ENCODE data around the gene KIF25.

The KIF25 gene

DNA sequence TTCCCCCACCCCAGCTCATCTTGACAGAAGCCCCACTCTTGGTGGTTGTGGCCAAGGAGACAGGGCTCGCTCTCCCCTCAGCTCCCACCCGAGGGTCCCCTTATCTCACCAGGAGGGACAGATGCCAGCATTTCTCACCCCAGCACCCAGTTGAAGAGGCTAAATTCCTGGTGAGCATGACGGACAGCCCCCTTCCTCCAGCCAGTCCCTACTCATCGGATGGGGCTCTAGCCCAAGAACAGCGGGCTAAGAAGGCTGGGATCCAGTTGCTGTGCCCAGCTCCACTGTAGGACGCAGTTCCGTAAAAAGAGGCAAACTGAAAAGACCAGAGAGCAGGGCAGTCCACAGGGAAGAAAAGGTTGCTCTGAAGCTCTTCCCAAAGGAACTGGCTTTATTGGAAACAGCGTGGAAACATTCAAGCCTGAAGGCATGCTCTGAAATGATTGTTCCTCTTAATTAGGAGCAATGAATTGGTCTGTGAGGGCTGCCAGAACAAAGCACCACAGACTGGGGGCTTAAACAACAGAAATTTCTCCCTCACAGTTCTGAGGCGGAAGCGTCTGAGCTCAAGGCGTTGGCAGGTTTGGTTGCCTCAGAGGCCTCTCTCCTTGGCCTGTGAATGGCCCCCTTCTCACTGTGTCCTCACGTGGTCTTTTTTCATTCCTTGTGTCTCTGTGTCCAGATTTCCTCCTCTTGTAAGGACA lies 17.9 kb upstream of the KIF25 start:
- H3K4me1 ChIP-seq (ENCODE audit: control extremely low read depth in 1 of 4, control insufficient read depth in 4 of 4, insufficient read depth in 4 of 4, low read length in 3 of 4) = no peaks in the 10 kb centered on the region
- 96% methylated on average over 12 of the region's 12 CpGs for WGBS (ENCODE audit: insufficient coverage)
- ChIA-PET CTCF (no interaction called here), POLR2A (no interaction called here)
- H3K9me3 ChIP-seq (ENCODE audit: control extremely low read depth in 1 of 5, control insufficient read depth in 4 of 5, insufficient read depth in 2 of 5, low read depth in 1 of 5, low read length in 4 of 5) = no peaks in the 10 kb centered on the region
- H3K4me3 ChIP-seq (ENCODE audit: control insufficient read depth in 1 of 7, extremely low read depth in 1 of 7, insufficient read depth in 4 of 7, low read depth in 2 of 7, low read length in 6 of 7) = no peak overlapping the region
- H3K27ac ChIP-seq (ENCODE audit: insufficient read depth in 1 of 2, low read depth in 1 of 2, low read length in 2 of 2, poor library complexity in 1 of 2, severe bottlenecking in 2 of 2) = no peak overlapping the region
- DNase-seq = no peak
- no peaks in the 10 kb centered on the region for H3K27me3 ChIP-seq (replicated peaks in 2 of 5; ENCODE audit: control insufficient read depth in 4 of 5, insufficient read depth in 5 of 5, low read length in 4 of 5)
- H3K36me3 ChIP-seq (ENCODE audit: control insufficient read depth in 4 of 4, insufficient read depth in 4 of 4, low read length in 3 of 4) = no peaks in the 10 kb centered on the region

GRCh38 chr6:167980911-167981580 lies 16.4 kb upstream of the KIF25 start:
- 60% methylated on average over 2 of the region's 3 CpGs for WGBS (ENCODE audit: insufficient coverage)
- Histone ChIP-seq H3K27me3 (replicated peaks in 2 of 5; ENCODE audit: control insufficient read depth in 4 of 5, insufficient read depth in 5 of 5, low read length in 4 of 5) (no peaks in the 10 kb centered on the region), H3K27ac (ENCODE audit: insufficient read depth in 1 of 2, low read depth in 1 of 2, low read length in 2 of 2, poor library complexity in 1 of 2, severe bottlenecking in 2 of 2) (no peak overlapping the region), H3K4me1 (ENCODE audit: control extremely low read depth in 1 of 4, control insufficient read depth in 4 of 4, insufficient read depth in 4 of 4, low read length in 3 of 4) (no peaks in the 10 kb centered on the region), H3K4me3 (ENCODE audit: control insufficient read depth in 1 of 7, extremely low read depth in 1 of 7, insufficient read depth in 4 of 7, low read depth in 2 of 7, low read length in 6 of 7) (no peak overlapping the region), H3K9me3 (ENCODE audit: control extremely low read depth in 1 of 5, control insufficient read depth in 4 of 5, insufficient read depth in 2 of 5, low read depth in 1 of 5, low read length in 4 of 5) (no peaks in the 10 kb centered on the region), H3K36me3 (ENCODE audit: control insufficient read depth in 4 of 4, insufficient read depth in 4 of 4, low read length in 3 of 4) (no peaks in the 10 kb centered on the region)
- ChIA-PET POLR2A (no interaction called here), CTCF (interaction anchor here (0.9 kb wide), 1 partner anchor 11 kb away, joined by 3 read pairs; no protein-coding TSS in a partner anchor)
- no peak for DNase-seq

DNA sequence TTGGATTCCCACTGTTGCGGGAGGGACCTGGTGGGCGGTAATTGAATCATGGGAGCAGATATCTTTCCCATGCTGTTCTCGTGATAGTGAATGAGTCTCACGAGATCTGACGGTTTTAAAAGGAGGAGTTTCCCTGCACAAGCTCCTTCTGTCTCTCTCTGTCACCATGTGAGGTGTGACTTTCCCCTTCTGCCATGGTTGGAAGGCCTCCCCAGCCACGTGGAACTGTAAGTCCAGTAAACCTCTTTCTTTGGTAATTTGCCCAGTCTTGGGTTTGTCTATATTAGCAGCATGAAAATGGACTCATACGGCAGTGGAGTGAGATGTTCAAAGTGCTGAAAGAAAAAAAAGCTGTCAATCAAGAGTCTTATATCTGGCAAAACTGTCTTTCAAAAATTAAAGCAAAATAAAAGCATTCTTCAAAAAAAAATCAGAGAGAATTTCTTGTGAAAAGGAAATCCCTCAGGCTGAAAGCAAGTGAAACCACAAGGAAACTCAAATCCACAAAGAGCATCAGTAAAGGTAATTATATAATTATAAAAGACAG lies 15.5 kb upstream of the KIF25 start:
- H3K36me3 ChIP-seq (ENCODE audit: control insufficient read depth in 4 of 4, insufficient read depth in 4 of 4, low read length in 3 of 4) = no peaks in the 10 kb centered on the region
- peaks cover 0 to 2% (median 0%) of the 10 kb centered on the region in 5 experiments for H3K27me3 ChIP-seq (replicated peaks in 2 of 5; ENCODE audit: control insufficient read depth in 4 of 5, insufficient read depth in 5 of 5, low read length in 4 of 5)
- ChIA-PET POLR2A (no interaction called here), CTCF (no interaction called here)
- H3K4me3 ChIP-seq (ENCODE audit: control insufficient read depth in 1 of 7, extremely low read depth in 1 of 7, insufficient read depth in 4 of 7, low read depth in 2 of 7, low read length in 6 of 7) = no peak overlapping the region
- no peaks in the 10 kb centered on the region for H3K4me1 ChIP-seq (ENCODE audit: control extremely low read depth in 1 of 4, control insufficient read depth in 4 of 4, insufficient read depth in 4 of 4, low read length in 3 of 4)
- DNase-seq = no peak
- no peak overlapping the region for H3K27ac ChIP-seq (ENCODE audit: insufficient read depth in 1 of 2, low read depth in 1 of 2, low read length in 2 of 2, poor library complexity in 1 of 2, severe bottlenecking in 2 of 2)
- H3K9me3 ChIP-seq (ENCODE audit: control extremely low read depth in 1 of 5, control insufficient read depth in 4 of 5, insufficient read depth in 2 of 5, low read depth in 1 of 5, low read length in 4 of 5) = no peaks in the 10 kb centered on the region
- WGBS (ENCODE audit: insufficient coverage) = 90% methylated on average over 5 of the region's 7 CpGs

DNA sequence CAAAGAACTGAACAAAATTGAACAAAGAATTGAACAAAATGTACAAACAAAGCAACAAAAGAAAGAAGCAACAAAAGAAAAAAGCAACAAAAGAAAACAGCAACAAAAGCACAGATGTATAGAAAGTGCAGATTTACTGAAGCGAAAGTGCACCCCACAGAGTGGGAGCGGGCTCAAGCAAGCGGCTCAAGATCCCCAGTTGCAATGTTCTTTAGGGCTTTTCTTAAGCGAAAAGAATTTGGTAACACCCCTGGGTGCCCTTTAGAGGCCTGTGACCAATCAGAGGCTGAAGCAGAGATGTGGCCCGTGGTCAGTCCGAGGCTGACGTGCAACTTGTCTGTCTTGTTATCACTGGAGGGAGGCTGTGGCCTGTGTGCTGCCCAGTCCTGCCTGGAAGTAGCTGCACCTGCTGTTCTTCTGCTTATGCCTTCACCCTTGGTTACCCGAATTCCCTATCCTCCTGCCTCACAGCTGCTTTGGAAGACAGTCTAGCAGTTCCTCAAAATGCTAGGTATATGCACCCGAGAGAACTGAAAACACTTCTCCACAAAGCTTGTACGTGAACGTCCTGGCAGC lies 13.2 kb upstream of the KIF25 start:
- WGBS (ENCODE audit: insufficient coverage) = 93% methylated on average over 11 of the region's 11 CpGs
- CTCF ChIA-PET = no interaction called here
- H3K4me3 ChIP-seq (ENCODE audit: control insufficient read depth in 1 of 7, extremely low read depth in 1 of 7, insufficient read depth in 4 of 7, low read depth in 2 of 7, low read length in 6 of 7) = no peak overlapping the region
- DNase-seq = no peak
- H3K27me3 ChIP-seq (replicated peaks in 2 of 5; ENCODE audit: control insufficient read depth in 4 of 5, insufficient read depth in 5 of 5, low read length in 4 of 5) = peaks cover 0 to 2% (median 0%) of the 10 kb centered on the region in 5 experiments
- peaks cover 0 to 7% (median 0%) of the 10 kb centered on the region in 5 experiments for H3K9me3 ChIP-seq (ENCODE audit: control extremely low read depth in 1 of 5, control insufficient read depth in 4 of 5, insufficient read depth in 2 of 5, low read depth in 1 of 5, low read length in 4 of 5)
- no peaks in the 10 kb centered on the region for H3K36me3 ChIP-seq (ENCODE audit: control insufficient read depth in 4 of 4, insufficient read depth in 4 of 4, low read length in 3 of 4)
- H3K27ac ChIP-seq (ENCODE audit: insufficient read depth in 1 of 2, low read depth in 1 of 2, low read length in 2 of 2, poor library complexity in 1 of 2, severe bottlenecking in 2 of 2) = no peak overlapping the region
- POLR2A ChIA-PET = no interaction called here
- H3K4me1 ChIP-seq (ENCODE audit: control extremely low read depth in 1 of 4, control insufficient read depth in 4 of 4, insufficient read depth in 4 of 4, low read length in 3 of 4) = no peaks in the 10 kb centered on the region

DNA sequence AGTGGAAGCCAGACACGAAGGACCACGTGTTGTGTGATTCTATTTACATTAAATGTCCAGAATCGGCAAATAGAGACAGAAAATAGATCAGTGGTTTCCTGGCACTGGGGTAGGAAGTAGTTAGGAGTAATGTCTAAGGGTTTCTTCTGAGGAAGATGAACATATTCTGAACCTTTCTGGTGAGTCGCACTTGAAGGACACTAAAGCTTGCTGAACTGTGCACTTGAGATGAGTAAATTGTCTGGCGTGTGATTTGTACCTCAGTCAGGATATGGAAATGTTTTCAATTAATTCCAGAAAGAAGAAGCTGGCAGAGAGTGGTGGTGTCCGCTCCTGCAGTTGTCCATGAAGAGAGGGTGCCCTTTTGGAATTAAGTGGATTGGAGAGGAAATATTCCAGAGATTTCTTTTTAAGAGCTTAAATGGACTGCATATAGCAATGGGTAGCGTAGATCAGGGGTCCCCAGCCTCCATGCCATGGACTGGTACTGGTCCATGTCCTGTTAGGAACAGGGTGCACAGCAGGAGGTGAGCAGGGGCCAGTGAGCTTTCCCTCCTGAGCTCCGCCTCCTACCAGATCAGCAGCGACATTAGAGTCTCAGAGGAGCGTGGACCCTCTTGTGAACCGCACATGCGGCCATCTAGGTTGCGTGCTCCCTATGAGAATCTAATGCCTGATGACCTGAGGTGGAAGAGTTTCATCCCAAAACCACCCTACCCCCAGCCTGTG lies 12.4 kb upstream of the KIF25 start:
- no peaks in the 10 kb centered on the region for H3K4me1 ChIP-seq (ENCODE audit: control extremely low read depth in 1 of 4, control insufficient read depth in 4 of 4, insufficient read depth in 4 of 4, low read length in 3 of 4)
- H3K27me3 ChIP-seq (replicated peaks in 2 of 5; ENCODE audit: control insufficient read depth in 4 of 5, insufficient read depth in 5 of 5, low read length in 4 of 5) = peaks cover 0 to 2% (median 0%) of the 10 kb centered on the region in 5 experiments
- ChIA-PET POLR2A (no interaction called here), CTCF (no interaction called here)
- over 99% methylated on average over 12 of the region's 13 CpGs for WGBS (ENCODE audit: insufficient coverage)
- no peaks in the 10 kb centered on the region for H3K36me3 ChIP-seq (ENCODE audit: control insufficient read depth in 4 of 4, insufficient read depth in 4 of 4, low read length in 3 of 4)
- H3K4me3 ChIP-seq (ENCODE audit: control insufficient read depth in 1 of 7, extremely low read depth in 1 of 7, insufficient read depth in 4 of 7, low read depth in 2 of 7, low read length in 6 of 7) = no peak overlapping the region
- H3K9me3 ChIP-seq (ENCODE audit: control extremely low read depth in 1 of 5, control insufficient read depth in 4 of 5, insufficient read depth in 2 of 5, low read depth in 1 of 5, low read length in 4 of 5) = peaks cover 0 to 7% (median 2%) of the 10 kb centered on the region in 5 experiments
- H3K27ac ChIP-seq (ENCODE audit: insufficient read depth in 1 of 2, low read depth in 1 of 2, low read length in 2 of 2, poor library complexity in 1 of 2, severe bottlenecking in 2 of 2) = no peak overlapping the region
- no peak for DNase-seq

DNA sequence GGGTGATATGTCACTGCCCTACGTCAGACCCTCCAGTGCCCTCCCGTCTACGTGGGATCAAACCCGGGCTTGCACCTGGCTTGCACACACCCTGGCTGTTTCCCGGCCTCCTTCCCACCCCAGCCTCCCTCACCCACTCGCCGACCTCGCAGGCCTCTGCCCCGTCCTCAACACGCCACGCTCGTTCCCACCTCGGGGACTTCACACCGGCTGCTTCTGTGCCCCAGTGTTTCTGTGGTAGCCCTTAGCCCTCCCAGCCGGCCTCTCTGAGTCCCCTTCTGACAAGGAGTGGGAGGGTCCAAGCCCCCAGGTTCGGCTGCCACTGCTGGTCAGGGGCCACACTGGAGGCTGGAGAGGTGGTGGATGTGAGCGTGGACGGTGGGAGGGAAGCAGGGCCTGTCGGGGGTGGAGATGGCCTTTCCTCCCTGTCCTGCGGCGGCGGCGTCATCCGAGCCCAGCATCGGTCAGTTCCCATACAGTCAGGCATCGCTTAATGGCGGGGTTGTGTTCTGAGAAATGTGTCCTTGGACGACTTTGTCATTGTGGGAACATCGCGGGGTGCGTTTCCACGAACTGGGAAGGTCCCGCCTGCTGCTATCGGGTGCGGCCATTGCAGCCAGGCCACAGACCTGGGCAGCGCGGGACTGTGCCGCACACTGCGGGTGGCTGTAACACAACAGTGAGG lies 11.4 kb upstream of the KIF25 start:
- WGBS (ENCODE audit: insufficient coverage) = 96% methylated on average over 34 of the region's 39 CpGs
- Histone ChIP-seq H3K4me1 (ENCODE audit: control extremely low read depth in 1 of 4, control insufficient read depth in 4 of 4, insufficient read depth in 4 of 4, low read length in 3 of 4) (no peaks in the 10 kb centered on the region), H3K36me3 (ENCODE audit: control insufficient read depth in 4 of 4, insufficient read depth in 4 of 4, low read length in 3 of 4) (no peaks in the 10 kb centered on the region), H3K27ac (ENCODE audit: insufficient read depth in 1 of 2, low read depth in 1 of 2, low read length in 2 of 2, poor library complexity in 1 of 2, severe bottlenecking in 2 of 2) (no peak overlapping the region), H3K27me3 (replicated peaks in 2 of 5; ENCODE audit: control insufficient read depth in 4 of 5, insufficient read depth in 5 of 5, low read length in 4 of 5) (peaks cover 0 to 2% (median 0%) of the 10 kb centered on the region in 5 experiments), H3K4me3 (ENCODE audit: control insufficient read depth in 1 of 7, extremely low read depth in 1 of 7, insufficient read depth in 4 of 7, low read depth in 2 of 7, low read length in 6 of 7) (no peak overlapping the region), H3K9me3 (ENCODE audit: control extremely low read depth in 1 of 5, control insufficient read depth in 4 of 5, insufficient read depth in 2 of 5, low read depth in 1 of 5, low read length in 4 of 5) (peaks cover 0 to 7% (median 4%) of the 10 kb centered on the region in 5 experiments)
- CTCF ChIA-PET = no interaction called here
- no peak for DNase-seq
- POLR2A ChIA-PET = no interaction called here
